GM18511 (cell line): Measurements from ENCODE around the gene VDR.

Experiments
- ATAC-seq: cut with Tn5 transposase; IDR thresholded peaks from one replicate; pipeline ENCODE4 v1.9.1; 2021; ENCODE audit warnings: mild to moderate bottlenecking, moderate library complexity; ENCODE audit not compliant: unreplicated experiment

VDR gene

DNA sequence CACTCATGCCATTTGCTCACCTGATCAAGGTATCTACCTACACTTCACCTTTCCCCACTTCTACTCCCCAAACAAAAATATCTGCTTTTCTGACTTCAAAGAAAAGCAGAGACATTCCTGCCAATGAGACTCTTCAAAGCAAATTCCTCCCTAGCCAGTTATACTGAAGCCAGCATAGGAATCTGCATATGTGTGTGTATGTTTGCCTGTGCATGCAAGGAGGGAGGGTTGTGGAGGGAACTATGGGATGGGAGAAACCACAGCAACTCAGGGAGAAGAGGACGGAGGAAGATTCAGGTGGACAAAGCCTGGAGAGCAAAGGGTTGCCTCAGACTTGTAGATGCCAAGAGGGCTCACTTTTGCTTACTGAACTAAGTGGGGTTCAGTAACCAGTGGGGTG is 26.4 kb upstream of the VDR start:
- no peak for ATAC-seq

- ATAC-seq = no peak
These were observed 25.8 kb upstream of the VDR start for GRCh38 chr12:47930634-47931033.

- no peak for ATAC-seq
These were observed 22.6 kb upstream of the VDR start for GRCh38 chr12:47927346-47927745.

DNA sequence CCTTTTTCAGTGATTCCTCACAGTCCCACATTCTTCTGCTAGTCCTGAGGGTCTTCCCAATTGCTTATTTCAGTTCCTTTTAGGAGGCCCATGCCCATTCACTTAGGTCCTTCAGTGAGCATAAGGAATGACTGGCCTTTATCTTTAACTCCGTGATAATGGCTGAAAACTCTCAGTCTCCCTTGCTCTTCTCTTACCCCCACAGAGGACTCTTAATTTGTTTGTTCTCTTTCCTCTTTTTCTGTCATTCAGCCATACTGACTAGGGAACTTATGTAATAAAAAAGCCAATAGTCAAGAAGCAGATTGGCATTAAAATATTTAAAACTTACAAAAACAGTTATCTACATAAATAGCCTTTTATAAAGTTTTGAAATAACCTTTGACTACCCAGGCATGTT is 17.1 kb upstream of the VDR start:
- ATAC-seq = no peak

GRCh38 chr12:47920913-47921312 is 16.1 kb upstream of the VDR start:
- no peak for ATAC-seq

DNA sequence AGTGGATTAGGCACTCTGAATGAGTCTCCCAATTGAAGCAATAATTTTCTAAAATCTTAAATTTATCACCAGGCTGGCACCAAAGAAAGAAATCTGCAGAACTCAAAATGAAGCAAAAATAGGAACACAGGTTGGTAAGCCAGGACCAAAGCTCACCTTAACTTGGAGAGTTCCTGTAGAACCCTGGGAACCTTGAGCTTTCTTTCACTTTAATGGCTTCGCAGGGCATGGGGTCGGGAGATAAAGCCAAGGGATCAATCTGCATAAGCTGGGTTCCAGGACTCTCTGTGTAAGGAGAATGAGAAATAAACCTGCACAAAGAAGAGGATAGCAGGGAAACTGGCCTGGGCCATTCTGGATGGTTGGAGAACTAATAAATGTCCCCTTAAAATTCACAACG is 8.3 kb upstream of the VDR start:
- no peak for ATAC-seq

GRCh38 chr12:47912556-47912955 is 7.8 kb upstream of the VDR start:
- no peak for ATAC-seq

DNA sequence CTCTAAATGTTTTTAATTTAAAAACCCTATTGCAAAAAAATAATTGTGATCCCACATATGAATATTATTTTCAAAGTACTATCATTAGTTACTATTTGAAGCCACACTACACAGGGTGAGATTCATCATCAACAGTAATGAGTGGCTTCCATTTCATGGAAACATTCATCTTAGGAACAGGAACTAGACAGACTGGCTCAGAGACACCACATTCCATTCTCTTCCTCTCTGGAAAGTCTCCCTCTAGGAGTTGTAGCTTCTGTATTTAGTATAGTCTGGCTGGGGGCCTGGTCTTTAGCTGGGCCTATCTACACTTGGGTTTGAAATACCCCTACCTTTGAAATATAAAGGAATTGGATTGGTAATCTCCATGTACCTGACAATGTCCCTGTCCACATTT is 6.2 kb upstream of the VDR start:
- no peak for ATAC-seq

GRCh38 chr12:47910486-47910885 is 5.7 kb upstream of the VDR start:
- no peak for ATAC-seq

DNA sequence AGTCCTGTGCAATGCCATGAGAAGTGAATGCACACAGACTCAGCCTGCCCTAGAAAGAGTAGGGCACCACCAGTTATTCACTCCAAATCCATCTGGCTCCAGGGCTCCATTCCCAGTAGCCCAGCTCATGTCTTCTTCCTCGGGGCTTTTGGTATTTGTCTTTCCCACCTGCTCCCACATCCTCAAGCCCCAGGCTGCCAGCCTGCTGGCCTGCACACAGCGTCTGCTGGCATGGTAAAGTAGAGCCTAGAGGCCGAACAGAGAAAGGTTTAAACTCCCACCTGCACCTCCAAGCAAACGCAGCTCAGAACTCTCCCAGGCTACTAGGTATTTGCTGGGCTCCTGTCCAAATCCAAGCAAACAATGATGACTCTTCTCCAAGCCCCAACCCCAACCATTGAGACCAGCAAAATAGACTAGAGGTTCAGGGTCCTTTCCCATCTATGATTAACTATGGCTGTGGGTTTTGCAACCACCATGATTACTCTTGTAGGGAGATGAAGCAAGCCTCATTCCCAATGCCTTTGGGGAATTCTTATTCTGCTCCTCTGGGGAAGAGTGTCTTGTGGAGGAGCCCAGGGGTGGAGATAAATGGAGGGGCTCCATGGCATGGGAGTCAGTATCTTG is 5.2 kb upstream of the VDR start:
- no peak for ATAC-seq

GRCh38 chr12:47908738-47909137 is 3.9 kb upstream of the VDR start:
- ATAC-seq = no peak

DNA sequence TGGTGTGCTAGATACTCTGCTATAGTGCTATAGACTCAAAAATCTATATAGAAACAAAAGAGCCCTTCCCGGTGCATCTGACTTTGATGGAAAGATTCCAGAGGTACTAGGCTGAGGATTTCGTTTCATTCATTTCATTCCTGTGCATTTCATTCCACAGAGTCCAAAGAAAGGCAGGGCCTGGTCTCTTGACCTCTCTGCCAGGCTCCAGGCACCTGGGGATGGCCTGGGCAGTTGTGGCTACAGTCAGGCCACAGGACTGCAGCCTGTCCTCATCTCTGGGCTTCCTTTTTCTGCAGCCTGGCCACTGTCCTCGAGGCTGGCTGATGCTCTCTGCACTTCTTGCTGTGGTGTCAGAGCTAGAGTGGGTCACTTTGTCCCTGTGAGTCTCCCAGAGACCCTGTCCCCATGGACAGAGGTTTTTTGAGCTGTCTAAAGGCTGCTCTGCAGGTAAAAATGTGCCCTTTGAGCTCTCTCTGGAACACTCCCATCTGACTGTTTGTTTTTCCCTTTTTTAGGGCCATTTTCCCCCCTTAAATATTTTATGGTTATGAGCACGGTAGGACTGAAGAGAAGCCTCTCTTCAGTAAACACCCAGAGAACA is 3.2 kb upstream of the VDR start:
- no peak for ATAC-seq

GRCh38 chr12:47903927-47904712 is 674 bp downstream of the VDR start:
- no peak for ATAC-seq

- no peak for ATAC-seq
These were observed 1.6 kb downstream of the VDR start for GRCh38 chr12:47903151-47903611.

GRCh38 chr12:47902131-47902639 is 2.6 kb downstream of the VDR start:
- ATAC-seq = no peak

- no peak for ATAC-seq
These were observed 3.1 kb downstream of the VDR start for GRCh38 chr12:47901718-47902093.

- no peak for ATAC-seq
These were observed 3.6 kb downstream of the VDR start for GRCh38 chr12:47901063-47901717.

- ATAC-seq = no peak
These were observed 4.4 kb downstream of the VDR start for GRCh38 chr12:47900131-47901062.

GRCh38 chr12:47899466-47899865 is 5.3 kb downstream of the VDR start:
- no peak for ATAC-seq

DNA sequence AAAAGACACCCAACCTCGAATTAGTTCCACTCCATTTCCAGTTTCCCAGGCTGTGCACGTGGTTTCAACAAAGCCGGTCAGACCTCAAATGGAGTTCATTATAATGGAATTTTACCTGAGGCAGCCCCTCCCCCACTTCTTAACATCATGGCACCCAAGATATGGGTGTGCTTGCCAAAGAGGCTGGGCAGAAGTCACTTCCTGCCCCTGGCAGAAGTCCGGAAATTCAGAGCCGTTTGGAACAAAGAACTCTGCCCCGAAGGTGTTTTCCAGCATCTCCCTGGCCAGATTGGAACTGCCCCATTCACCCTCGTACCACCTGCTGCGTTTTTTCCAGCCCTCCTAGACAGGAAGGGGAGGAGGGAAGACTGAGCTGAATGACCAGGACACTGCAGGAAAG is 8.2 kb downstream of the VDR start:
- no peak for ATAC-seq
